Astrocyte of the spinal cord (primary cell): Measurements from ENCODE around the gene AMHR2.

Experiments
- DNase-seq: peaks from one replicate; pipeline ENCODE4 v3.0.0; 2011; ENCODE audit warnings: low read depth, low spot score
- H3K4me3 ChIP-seq: 2 replicates; pipeline ENCODE4 v1.5.1; 2011; ENCODE audit warnings: low read depth, mild to moderate bottlenecking, low read length, moderate library complexity
- in situ Hi-C: cut with HindIII; loops from 2 replicates; pipeline ENCODE4 v1.10.0; 2017; ENCODE audit warnings: low sequenced_read_pairs
- TF ChIP-seq, protein P1 (sequence below): IDR thresholded peaks from 2 replicates; pipeline ENCODE4 v1.5.1; 2012; ENCODE audit warnings: low read depth, mild to moderate bottlenecking, low read length, inconsistent platforms

Gene AMHR2

DNA sequence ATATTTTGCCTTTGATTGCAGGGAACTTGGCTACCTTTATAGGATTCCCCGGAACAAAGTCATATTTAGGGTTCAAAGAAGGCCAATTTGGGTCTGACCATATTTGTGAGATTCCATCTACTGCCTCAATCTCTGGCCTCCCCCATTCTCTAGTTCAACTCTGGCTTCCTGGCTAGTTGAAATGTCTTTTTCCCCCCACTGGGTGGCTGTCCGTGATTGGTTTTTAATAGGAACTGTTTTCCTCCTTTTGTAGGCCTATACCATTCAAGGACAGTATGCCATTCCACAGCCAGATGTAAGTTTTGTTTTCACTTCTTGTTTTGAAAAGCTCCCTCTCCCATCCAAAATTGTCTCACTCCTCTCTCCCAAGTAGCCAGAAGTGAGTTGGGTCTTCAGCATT lies 42.0 kb downstream of the AMHR2 start:
- DNase-seq, result no peak
- no peak overlapping the region for H3K4me3 ChIP-seq
- in situ Hi-C loops, result no loop called here
- TF ChIP-seq, protein P1, sequence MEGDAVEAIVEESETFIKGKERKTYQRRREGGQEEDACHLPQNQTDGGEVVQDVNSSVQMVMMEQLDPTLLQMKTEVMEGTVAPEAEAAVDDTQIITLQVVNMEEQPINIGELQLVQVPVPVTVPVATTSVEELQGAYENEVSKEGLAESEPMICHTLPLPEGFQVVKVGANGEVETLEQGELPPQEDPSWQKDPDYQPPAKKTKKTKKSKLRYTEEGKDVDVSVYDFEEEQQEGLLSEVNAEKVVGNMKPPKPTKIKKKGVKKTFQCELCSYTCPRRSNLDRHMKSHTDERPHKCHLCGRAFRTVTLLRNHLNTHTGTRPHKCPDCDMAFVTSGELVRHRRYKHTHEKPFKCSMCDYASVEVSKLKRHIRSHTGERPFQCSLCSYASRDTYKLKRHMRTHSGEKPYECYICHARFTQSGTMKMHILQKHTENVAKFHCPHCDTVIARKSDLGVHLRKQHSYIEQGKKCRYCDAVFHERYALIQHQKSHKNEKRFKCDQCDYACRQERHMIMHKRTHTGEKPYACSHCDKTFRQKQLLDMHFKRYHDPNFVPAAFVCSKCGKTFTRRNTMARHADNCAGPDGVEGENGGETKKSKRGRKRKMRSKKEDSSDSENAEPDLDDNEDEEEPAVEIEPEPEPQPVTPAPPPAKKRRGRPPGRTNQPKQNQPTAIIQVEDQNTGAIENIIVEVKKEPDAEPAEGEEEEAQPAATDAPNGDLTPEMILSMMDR, result no peak

DNA sequence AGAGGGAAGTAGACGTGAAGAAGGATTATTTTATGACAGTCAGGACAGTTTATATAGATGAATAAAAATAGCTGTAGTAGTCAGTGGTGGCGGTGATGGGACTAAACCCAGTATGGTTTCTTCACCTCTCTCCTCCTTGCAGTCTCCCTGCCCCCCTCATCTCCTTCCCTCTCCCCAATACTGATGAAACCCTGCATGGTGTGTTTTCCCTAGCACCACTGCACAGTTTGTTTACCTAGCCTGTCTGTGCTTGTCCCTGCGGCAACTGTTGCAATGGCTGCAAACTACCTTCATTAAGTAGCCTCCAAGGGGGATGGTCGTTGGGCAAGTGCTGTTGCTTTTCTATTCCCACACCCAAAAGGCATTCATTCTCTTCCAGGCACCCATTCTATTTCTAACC lies 43.0 kb downstream of the AMHR2 start:
- in situ Hi-C loops, result no loop called here
- H3K4me3 ChIP-seq, result no peak overlapping the region
- DNase-seq, result no peak
- TF ChIP-seq, protein P1, result no peak

DNA sequence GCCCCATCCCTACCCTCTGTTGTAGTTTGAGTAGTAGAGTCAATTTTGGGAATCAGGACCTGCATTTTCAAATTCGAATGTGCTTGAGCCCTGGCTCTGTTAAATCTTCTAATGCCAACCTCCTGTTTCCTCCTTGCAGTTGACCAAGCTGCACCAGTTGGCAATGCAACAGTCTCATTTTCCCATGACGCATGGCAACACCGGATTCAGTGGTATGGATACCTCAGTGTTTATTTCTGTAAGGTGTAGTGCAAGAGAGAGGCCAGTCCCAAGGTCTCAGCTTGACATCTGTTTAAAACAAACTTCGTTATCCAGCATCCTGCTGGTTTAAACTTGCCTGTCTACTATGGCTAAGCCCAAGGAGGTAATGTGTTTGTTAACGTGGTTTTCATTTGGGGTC lies 43.4 kb downstream of the AMHR2 start:
- H3K4me3 ChIP-seq, result no peak overlapping the region
- no peak for DNase-seq
- in situ Hi-C loops, result no loop called here
- TF ChIP-seq, protein P1, result no peak

DNA sequence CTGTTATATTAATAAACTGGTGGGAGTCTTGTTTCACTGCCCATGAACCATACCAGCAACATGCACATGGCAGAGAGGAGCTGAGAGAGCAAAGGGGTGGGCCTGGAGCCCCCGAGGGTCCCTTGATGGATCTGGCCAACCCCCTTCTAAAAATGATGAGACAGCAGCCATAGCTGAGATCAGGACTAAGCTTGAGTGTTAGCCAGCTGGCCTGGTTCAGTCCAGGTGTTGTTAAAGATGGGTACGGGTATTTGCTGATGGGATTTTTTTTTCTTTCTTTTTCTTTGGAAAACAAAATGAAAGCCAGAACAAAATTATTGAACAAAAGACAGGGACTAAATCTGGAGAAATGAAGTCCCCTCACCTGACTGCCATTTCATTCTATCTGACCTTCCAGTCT lies 44.2 kb downstream of the AMHR2 start:
- DNase-seq, result no peak
- H3K4me3 ChIP-seq, result no peak overlapping the region
- in situ Hi-C loops, result no loop called here
- TF ChIP-seq, protein P1, result no peak

DNA sequence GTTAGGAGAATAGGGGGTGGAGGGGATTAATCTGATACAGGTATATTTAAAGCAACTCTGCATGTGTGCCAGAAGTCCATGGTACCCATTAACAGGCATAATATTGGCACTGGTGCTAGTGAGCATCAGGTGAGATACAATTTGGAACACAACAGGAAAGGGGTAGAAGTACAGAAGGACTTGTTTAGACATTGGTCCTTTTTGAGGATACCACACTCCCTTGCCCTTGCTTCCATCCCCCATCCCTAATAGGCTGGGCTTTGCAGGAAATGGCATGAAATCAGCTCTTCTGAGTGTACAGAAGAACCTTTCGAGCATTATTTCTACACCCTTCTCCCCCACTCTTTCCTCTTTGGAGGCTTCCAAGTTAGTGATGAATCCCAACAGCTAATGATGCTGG lies 44.6 kb downstream of the AMHR2 start:
- H3K4me3 ChIP-seq, result no peak overlapping the region
- no peak for DNase-seq
- TF ChIP-seq, protein P1, result no peak
- in situ Hi-C loops, result no loop called here

DNA sequence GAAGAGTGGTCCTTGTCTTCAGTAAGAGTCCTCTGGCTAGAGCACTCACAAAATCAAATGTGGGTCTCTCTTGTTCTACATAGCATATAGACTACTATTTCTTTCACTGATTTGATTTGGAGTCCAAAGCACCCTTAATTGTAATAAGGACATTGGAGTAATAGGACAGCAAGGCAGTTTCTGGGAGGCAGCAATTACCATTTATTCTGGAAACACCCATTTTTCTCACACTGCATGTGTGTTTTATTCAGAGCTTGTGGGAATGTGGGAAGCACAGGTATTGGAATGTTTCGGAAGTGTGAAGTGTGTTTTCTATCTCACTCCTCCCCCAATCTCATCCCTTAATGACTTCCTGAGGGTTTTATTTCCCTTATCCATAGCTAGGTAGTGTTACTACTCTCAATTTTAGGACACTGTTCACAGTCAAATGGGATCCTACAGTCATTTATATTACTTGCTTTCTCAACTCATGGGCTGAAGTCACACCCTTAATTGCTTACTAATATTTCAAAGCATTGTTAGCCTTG lies 48.5 kb downstream of the AMHR2 start:
- no peak for DNase-seq
- TF ChIP-seq, protein P1, result no peak
- in situ Hi-C loops, result no loop called here
- no peak overlapping the region for H3K4me3 ChIP-seq

DNA sequence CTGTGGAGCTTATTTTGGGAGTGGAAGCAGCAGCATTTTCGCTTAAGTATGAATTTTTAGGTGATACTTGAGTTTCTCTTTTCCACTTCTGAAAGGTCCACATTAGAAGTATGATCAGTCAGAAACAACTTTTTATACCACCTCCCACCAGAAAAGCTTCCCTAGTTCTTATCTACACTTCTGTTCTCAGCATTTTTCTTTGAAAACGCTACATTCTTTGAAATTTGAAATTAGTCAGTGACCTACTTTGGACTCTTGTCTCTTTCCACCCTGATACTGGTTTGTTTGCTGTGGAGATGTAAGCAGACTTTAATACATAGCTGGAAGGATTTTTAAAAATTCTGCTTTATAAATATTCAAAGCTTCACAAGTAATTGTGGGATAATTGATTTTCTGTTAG lies 50.4 kb downstream of the AMHR2 start:
- DNase-seq, result no peak
- in situ Hi-C loops, result no loop called here
- TF ChIP-seq, protein P1, result no peak
- H3K4me3 ChIP-seq, result no peak overlapping the region
